B cell (primary cell): ENCODE measurements around the gene UMODL1. TPM values are rescaled to one million over a fixed set of nuclear protein-coding genes. Genes with fewer than 3 reads are reported as not detected.
A peak's percentile ranks its signal among the peaks of the same experiment; 100 is the strongest.

Source experiments
- ATAC-seq: fragments of 200-7000 bp; cut with Tn5 transposase; one replicate; pipeline ENCODE4 v1.10.0; 2021; ENCODE audit warnings: low read depth, mild to moderate bottlenecking, moderate number of reproducible peaks, moderate library complexity
- CTCF ChIA-PET: fragments of 350-600 bp; sonication (Branson Sonifier 250); formaldehyde crosslinking; loops from one replicate; lab custom pipeline; 2021; ENCODE audit warnings: antibody characterized with exemption, inconsistent platforms; lab: Charles Lee
- POLR2A ChIA-PET: fragments of 350-600 bp; sonication (Branson Sonifier 250); formaldehyde crosslinking; loops from one replicate; lab custom pipeline; 2021; ENCODE audit warnings: antibody characterized with exemption; lab: Charles Lee
- DNase-seq: peaks from one replicate; pipeline ENCODE4 v3.0.0; 2013
- H2AFZ ChIP-seq: 2 replicates; pipeline ENCODE4 v1.6.1; 2012; ENCODE audit warnings: mild to moderate bottlenecking, low read depth, low read length; ENCODE audit not compliant: insufficient read depth, poor library complexity, severe bottlenecking
- H3K27ac ChIP-seq, 2 donors: 1 replicate in 1 of 2; 2 replicates in 1 of 2; pipeline ENCODE4 v1.5.1; 2012 to 2013; ENCODE audit warnings: low read length in 2 of 2, mild to moderate bottlenecking in 2 of 2, moderate library complexity in 1 of 2
- H3K27me3 ChIP-seq, 4 experiments: fragments of 200-600 bp in 1 of 4; sonication (generic) in 1 of 4; replicated peaks in 1 of 4; 1 replicate in 2 of 4; 2 replicates in 2 of 4; pipeline versions ENCODE4 v1.6.1 to v1.7.0; 2013 to 2016; ENCODE audit warnings: low read length in 3 of 4, mild to moderate bottlenecking in 2 of 4, mixed read lengths in 1 of 4, moderate library complexity in 1 of 4; ENCODE audit not compliant: insufficient read depth in 4 of 4, control insufficient read depth in 3 of 4; ENCODE audit errors: control extremely low read depth in 1 of 4
- H3K36me3 ChIP-seq, 2 experiments: replicated peaks in 1 of 2; 1 replicate in 1 of 2; 2 replicates in 1 of 2; pipeline versions ENCODE4 v1.6.1 to v1.7.1; 2013; ENCODE audit warnings: low read length in 1 of 2; ENCODE audit not compliant: insufficient read depth in 2 of 2, control insufficient read depth in 1 of 2; ENCODE audit errors: control extremely low read depth in 1 of 2, extremely low read depth in 1 of 2
- H3K4me1 ChIP-seq, 2 donors: fragments of 200-600 bp in 1 of 2; sonication (generic) in 1 of 2; 1 replicate in 1 of 2; 2 replicates in 1 of 2; pipeline versions ENCODE4 v1.5.1 to v1.6.1; 2013 to 2017; ENCODE audit warnings: low read length in 2 of 2; ENCODE audit not compliant: control insufficient read depth in 2 of 2, insufficient read depth in 2 of 2
- H3K4me2 ChIP-seq: replicated peaks from 2 replicates; pipeline ENCODE3; 2012; ENCODE audit warnings: mild to moderate bottlenecking, low read depth, low read length; ENCODE audit not compliant: poor library complexity, severe bottlenecking
- H3K4me3 ChIP-seq, 5 experiments: fragments of 200-600 bp in 1 of 5; sonication (generic) in 1 of 5; 1 replicate in 3 of 5; 2 replicates in 2 of 5; pipeline versions ENCODE4 v1.5.1 to v1.7.0; 2011 to 2016; ENCODE audit warnings: low read length in 4 of 5, mild to moderate bottlenecking in 4 of 5, low read depth in 2 of 5, control low read depth in 1 of 5, moderate library complexity in 1 of 5; ENCODE audit not compliant: insufficient read depth in 1 of 5; ENCODE audit errors: control extremely low read depth in 1 of 5, extremely low read depth in 1 of 5
- H3K79me2 ChIP-seq: fragments of 200-600 bp; sonication (generic); one replicate; pipeline ENCODE4 v1.6.0; 2016; ENCODE audit warnings: low read length; ENCODE audit not compliant: control insufficient read depth, insufficient read depth
- H3K9ac ChIP-seq: fragments of 200-600 bp; sonication (generic); 2 replicates; pipeline ENCODE4 v1.6.1; 2017; ENCODE audit warnings: mild to moderate bottlenecking, low read length, moderate library complexity
- H3K9me3 ChIP-seq, 3 donors: one replicate each; pipeline versions ENCODE4 v1.6.1 to v1.7.1; 2013; ENCODE audit warnings: low read length in 2 of 3; ENCODE audit not compliant: control insufficient read depth in 2 of 3, insufficient read depth in 1 of 3; ENCODE audit errors: control extremely low read depth in 1 of 3
- H4K20me1 ChIP-seq: 2 replicates; pipeline ENCODE4 v1.6.0; 2012; ENCODE audit warnings: mild to moderate bottlenecking, low read length; ENCODE audit not compliant: insufficient read depth, control insufficient read depth, poor library complexity, severe bottlenecking
- H3K27ac Mint-ChIP-seq: one replicate; pipeline ENCODE4 v1.8.0; 2021; ENCODE audit warnings: mixed read lengths
- H3K27me3 Mint-ChIP-seq: one replicate; pipeline ENCODE4 v1.8.0; 2021; ENCODE audit warnings: mixed read lengths
- H3K4me1 Mint-ChIP-seq: one replicate; pipeline ENCODE4 v1.8.0; 2021; ENCODE audit warnings: mixed read lengths
- H3K4me3 Mint-ChIP-seq: one replicate; pipeline ENCODE4 v1.8.0; 2021; ENCODE audit warnings: mixed read lengths
- H3K9me3 Mint-ChIP-seq: one replicate; pipeline ENCODE4 v1.8.0; 2022; ENCODE audit warnings: mixed read lengths; ENCODE audit not compliant: insufficient read depth
- CTCF ChIP-seq: fragments of 200-600 bp; IDR thresholded peaks from one replicate; pipeline ENCODE4 v1.8.0; 2022; ENCODE audit warnings: antibody characterized with exemption, mild to moderate bottlenecking
- EZH2 ChIP-seq: IDR thresholded peaks from 2 replicates; pipeline ENCODE4 v1.6.1; 2012; ENCODE audit warnings: borderline replicate concordance, low read depth, mild to moderate bottlenecking, moderate library complexity, low read length; ENCODE audit not compliant: insufficient read depth, poor library complexity, severe bottlenecking
- WGBS: methylation state at CpG from one replicate; pipeline ENCODE4 v1.1.5; 2013; ENCODE audit warnings: missing lambda C conversion rate; ENCODE audit not compliant: insufficient coverage; 5-methylcytosine and 5-hydroxymethylcytosine counted together
- intact Hi-C: fragments of 100-400 bp; cut with micrococcal nuclease; formaldehyde crosslinking; loops from one replicate; pipeline ENCODE4 v1.10.0; 2022
- polyA plus RNA-seq: library from polyadenylated mRNA; depleted of rRNA; stranded (reverse); fragments of >200 nt; gene quantifications from 2 replicates; pipeline ENCODE4 v1.2.3, GENCODE V29; 2012
- total RNA-seq, 2 donors: library from RNA; stranded (reverse); fragments of 120-200 nt in 1 of 2; gene quantifications; 1 replicate in 1 of 2; 2 replicates in 1 of 2; pipeline versions ENCODE4 v1.2.3 to v1.2.4, GENCODE V29; 2013 to 2022

UMODL1 gene
- total and polyA plus RNA-seq, 2 donors (not counting 1 experiment from before 2014, with no cell fraction given) = 0.10 to 0.49 TPM

- TF ChIP-seq EZH2 (no peak), CTCF (no peak)
These were observed 8.7 kb upstream of the UMODL1 start for GRCh38 chr21:42062236-42063022.

More at GRCh38 chr21:42062236-42063022, 8.7 kb upstream of the UMODL1 start:
- Mint-ChIP-seq H3K4me3 (peak overlapping the region; percentile 91), H3K4me1 (peaks cover 82% of the 10 kb centered on the region), H3K27me3 (no peaks in the 10 kb centered on the region), H3K27ac (peak overlapping the region; percentile 99), H3K9me3 (no peaks in the 10 kb centered on the region)
- Histone ChIP-seq H3K27ac (peak overlapping the region; percentile 87 to 96), H3K36me3 (no peaks in the 10 kb centered on the region), H4K20me1 (no peaks in the 10 kb centered on the region), H2AFZ (peak overlapping the region; percentile 49), H3K4me1 (peaks cover 64 to 95% of the 10 kb centered on the region in 2 donors), H3K27me3 (no peaks in the 10 kb centered on the region), H3K79me2 (peaks cover 5% of the 10 kb centered on the region), H3K9ac (peak overlapping the region; percentile 71), H3K4me3 (peak overlapping the region; percentile 3 to 79 (median 65)), H3K9me3 (peaks cover 0 to 9% (median 0%) of the 10 kb centered on the region in 3 donors), H3K4me2 (peak overlapping the region; percentile 92)
- intact Hi-C loops = loop anchor here (1.0 to 5.0 kb wide), 6 partner anchors 52 to 830 kb away; partner anchors contain the start of genes NDUFV3, PRDM15 and ZBTB21
- WGBS = under 1% methylated on average over 28 of the region's 31 CpGs
- ChIA-PET POLR2A (interaction anchor here (0.5 to 3.6 kb wide), 7 partner anchors 51 to 140 kb away, joined by 3 to 25 read pairs (median 4); partner anchors contain the start of gene ZBTB21), CTCF (interaction anchor here (0.6 to 4.2 kb wide), 7 partner anchors 45 to 246 kb away, joined by 3 to 22 read pairs (median 7); partner anchors contain the start of gene ZBTB21)
- DNase-seq (peak; percentile 94), ATAC-seq (peak; percentile 73)
